LNCAP (cell line): Measurements from ENCODE around the gene NMUR1.

Experiments
- CTCF ChIP-seq: fragments of 450-650 bp; IDR thresholded peaks from 2 replicates; pipeline ENCODE4 v1.5.1; 2017; ENCODE audit warnings: mild to moderate bottlenecking

Gene NMUR1

GRCh38 chr2:231526341-231527090 is 3.7 kb downstream of the NMUR1 start:
- TF ChIP-seq CTCF, result no peak

- no peak for TF ChIP-seq CTCF
Measured at GRCh38 chr2:231525248-231526163, 4.7 kb downstream of the NMUR1 start.

GRCh38 chr2:231524477-231525247 is 5.6 kb downstream of the NMUR1 start:
- no peak for TF ChIP-seq CTCF

GRCh38 chr2:231523451-231524285 is 6.6 kb downstream of the NMUR1 start:
- no peak for TF ChIP-seq CTCF

GRCh38 chr2:231522418-231523180 is 7.6 kb downstream of the NMUR1 start:
- no peak for TF ChIP-seq CTCF

- TF ChIP-seq CTCF, result no peak
Measured at GRCh38 chr2:231521443-231521842, 8.8 kb downstream of the NMUR1 start.
